ENCODE measurements around the gene BBOF1. TPM values are rescaled to one million over a fixed set of nuclear protein-coding genes. Genes with fewer than 3 reads are reported as not detected.
"Not testable (repeated sequence)": the region's sequence is repeated elsewhere in the genome, so short reads cannot be mapped to it uniquely, and the experiment has no call there.

BBOF1 gene, protein sequence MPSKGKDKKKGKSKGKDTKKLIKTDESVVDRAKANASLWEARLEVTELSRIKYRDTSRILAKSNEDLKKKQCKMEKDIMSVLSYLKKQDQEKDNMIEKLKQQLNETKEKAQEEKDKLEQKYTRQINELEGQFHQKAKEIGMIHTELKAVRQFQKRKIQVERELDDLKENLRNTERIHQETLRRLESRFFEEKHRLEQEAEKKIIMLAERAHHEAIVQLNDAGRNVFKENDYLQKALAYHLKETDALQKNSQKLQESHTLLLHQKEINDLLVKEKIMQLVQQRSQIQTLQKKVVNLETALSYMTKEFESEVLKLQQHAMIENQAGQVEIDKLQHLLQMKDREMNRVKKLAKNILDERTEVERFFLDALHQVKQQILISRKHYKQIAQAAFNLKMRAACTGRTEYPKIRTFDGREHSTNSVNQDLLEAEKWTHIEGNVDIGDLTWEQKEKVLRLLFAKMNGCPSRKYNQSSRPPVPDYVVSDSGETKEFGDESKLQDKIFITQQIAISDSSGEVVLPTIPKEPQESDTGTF
- 1 to 10 TPM in 1 of 2 experiments, under 1 TPM in 1; 0.50 to 1.3 TPM for total RNA-seq

DNA sequence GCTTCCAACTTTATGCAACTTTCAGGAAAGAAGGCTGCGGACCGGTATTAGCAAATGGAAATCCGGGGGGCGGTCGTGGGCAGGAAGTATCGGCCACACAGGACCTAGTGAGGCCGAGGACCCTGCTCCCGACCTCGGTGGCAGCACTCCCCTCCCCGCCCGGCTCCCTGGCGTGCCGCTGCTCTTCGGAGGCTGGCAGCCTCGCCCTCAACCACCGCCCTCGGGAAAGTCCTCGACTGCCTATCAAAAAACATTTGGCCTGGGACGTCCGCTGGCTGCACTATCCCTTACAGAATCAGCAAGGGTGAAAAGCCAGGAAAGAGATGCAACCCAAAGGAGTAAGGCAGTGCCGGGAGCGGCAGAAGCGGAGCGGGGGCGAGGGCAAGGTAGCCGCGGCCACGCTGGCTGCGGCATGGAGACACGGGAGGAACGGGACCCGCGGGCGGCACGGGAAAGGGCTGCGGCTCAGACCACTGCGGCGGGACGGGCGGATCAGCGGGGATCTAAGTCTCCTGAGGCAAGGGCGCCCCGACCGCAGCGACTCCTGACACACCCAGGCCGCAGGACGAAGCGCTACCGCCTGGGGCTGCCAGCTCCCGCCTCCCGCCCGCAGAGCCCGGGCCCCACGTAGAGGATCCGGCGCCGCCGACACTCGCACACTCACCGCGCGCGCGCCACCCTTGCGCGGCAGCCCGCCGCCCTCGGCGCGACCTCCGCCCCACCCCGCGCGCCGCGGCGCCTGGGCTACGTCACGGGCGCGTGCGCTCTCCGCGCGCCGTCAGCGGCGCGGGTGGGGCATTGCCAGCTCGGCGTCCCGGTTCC, at the start of gene BBOF1, which contains the start of gene ENTPD5:
TSS of gene BBOF1 (plus strand) at position 764 of the 822 bp plus-strand sequence. CDS start 130 bp downstream, outside the sequence.
TSS of gene ENTPD5 (minus strand) at position 703 of the 822 bp plus-strand sequence. CDS start 31,186 bp downstream, outside the sequence.
- peak; percentile 87 for DNase-seq
- peak within 1 kb of the TSS; percentile 93 for H3K27ac Mint-ChIP-seq
- H3K27me3 Mint-ChIP-seq, result no peaks in the 10 kb centered on the region
- no peaks in the 10 kb centered on the region for H3K36me3 Mint-ChIP-seq (ENCODE audit: low read depth)
- H3K4me1 Mint-ChIP-seq, result peaks cover 24% of the 10 kb centered on the region
- ChIA-PET CTCF (interaction anchor here (0.5 to 0.8 kb wide), 3 partner anchors 41 to 290 kb away, joined by 3 read pairs; no protein-coding TSS in a partner anchor), POLR2A (interaction anchor here (0.7 to 2.2 kb wide), 13 partner anchors 12 to 276 kb away, joined by 3 to 13 read pairs (median 3); partner anchors contain the start of genes ALDH6A1, LIN52 and ZNF410)
- no peaks in the 10 kb centered on the region for H3K9me3 Mint-ChIP-seq
- peak within 1 kb of the TSS; percentile 93 for H3K4me3 Mint-ChIP-seq

DNA sequence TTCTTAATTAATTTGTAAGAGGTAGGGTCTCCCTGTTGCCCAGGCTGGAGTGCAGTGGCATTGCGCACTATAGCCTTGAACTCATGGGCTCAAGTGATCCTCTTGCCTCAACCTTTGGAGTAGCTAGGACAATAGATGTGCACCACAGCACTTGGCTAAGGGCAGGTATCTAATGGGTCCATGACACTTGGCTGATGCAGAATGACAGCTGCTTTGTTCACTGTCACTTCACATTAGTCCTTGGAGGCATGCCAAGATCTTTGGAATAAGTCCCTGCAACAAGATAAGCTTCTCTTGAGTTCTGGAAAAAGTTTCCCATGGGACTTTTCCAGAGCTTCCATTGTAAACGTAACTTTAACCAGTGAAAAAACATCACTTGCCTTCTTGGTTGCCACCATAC, 45.7 kb upstream of the BBOF1 start:
- DNase-seq, result no peak
- no peak overlapping the region for H3K27ac Mint-ChIP-seq
- H3K27me3 Mint-ChIP-seq, result no peaks in the 10 kb centered on the region
- CTCF ChIA-PET, result no interaction called here
- H3K36me3 Mint-ChIP-seq (ENCODE audit: low read depth), result peaks cover 9% of the 10 kb centered on the region
- POLR2A ChIA-PET, result no interaction called here
- H3K4me3 Mint-ChIP-seq, result no peak overlapping the region
- H3K4me1 Mint-ChIP-seq, result no peaks in the 10 kb centered on the region
- H3K9me3 Mint-ChIP-seq, result no peaks in the 10 kb centered on the region

DNA sequence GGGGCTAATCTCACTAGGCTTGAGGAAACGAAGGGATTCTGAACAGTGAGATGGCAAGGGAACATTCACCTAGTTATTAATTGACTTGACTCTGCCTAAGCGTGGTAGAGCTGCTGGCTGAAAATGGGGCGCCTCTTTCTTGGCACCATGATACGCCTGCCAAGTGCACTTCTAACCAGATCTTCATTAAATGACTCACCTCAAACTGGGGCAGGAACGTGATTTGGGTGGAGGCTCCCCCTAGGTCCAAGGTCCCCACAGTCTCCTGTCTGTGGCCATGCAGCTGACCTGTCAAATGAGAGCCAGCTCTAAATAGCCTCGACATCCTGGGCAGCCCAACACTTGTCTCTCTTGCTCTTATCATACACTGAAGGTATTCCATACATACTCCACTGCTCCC, 43.0 kb upstream of the BBOF1 start:
- Mint-ChIP-seq H3K4me3 (no peak overlapping the region), H3K27ac (no peak overlapping the region), H3K36me3 (ENCODE audit: low read depth) (peaks cover 4% of the 10 kb centered on the region), H3K27me3 (no peaks in the 10 kb centered on the region), H3K9me3 (no peaks in the 10 kb centered on the region), H3K4me1 (no peaks in the 10 kb centered on the region)
- CTCF ChIA-PET, result no interaction called here
- POLR2A ChIA-PET, result no interaction called here
- DNase-seq, result no peak

DNA sequence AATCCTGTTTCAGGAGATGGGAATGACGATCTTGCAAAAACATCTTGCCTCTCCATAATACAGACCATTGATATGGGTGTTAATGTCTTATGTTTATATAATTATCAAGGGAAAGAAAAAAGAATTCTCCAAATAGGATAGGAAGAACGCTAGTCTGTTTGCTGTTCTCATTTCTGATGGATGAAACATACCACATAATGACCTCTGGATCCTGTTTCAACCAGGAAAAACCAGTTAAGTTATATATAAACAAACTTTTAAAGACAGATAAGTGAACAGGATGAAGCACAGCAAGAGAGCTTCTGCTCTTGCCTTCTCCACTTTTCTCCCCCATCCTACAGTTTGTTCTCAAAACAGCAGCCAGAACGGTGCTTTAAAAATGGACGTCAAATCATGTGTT, 41.3 kb upstream of the BBOF1 start:
- no peaks in the 10 kb centered on the region for H3K27me3 Mint-ChIP-seq
- CTCF ChIA-PET, result interaction anchor here (0.7 kb wide), 1 partner anchor 41 kb away, joined by 3 read pairs; no protein-coding TSS in a partner anchor
- peaks cover 4% of the 10 kb centered on the region for H3K36me3 Mint-ChIP-seq (ENCODE audit: low read depth)
- no peak overlapping the region for H3K4me3 Mint-ChIP-seq
- no peak for DNase-seq
- POLR2A ChIA-PET, result no interaction called here
- H3K4me1 Mint-ChIP-seq, result no peaks in the 10 kb centered on the region
- no peak overlapping the region for H3K27ac Mint-ChIP-seq
- H3K9me3 Mint-ChIP-seq, result no peaks in the 10 kb centered on the region

DNA sequence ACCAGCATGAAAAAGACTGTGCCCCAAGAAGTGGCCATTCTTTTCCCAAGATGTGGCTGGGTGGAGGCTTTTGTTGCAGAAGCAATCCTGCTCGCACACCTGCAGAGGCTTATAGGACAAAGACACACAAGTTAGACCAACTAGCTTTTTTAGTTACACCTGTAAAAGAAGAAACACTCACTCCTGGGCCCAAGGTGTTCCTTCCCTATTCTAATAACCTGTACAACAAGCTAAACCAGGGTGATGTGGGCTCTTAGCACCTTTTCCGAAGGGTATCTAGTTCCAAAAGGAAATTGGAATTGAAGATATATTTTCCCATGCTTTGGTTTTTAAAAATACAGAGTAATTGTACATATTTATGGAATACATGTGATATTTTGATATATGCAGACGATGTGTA, 31.1 kb upstream of the BBOF1 start:
- Mint-ChIP-seq H3K27ac (no peak overlapping the region), H3K4me3 (no peak overlapping the region), H3K4me1 (no peaks in the 10 kb centered on the region), H3K27me3 (no peaks in the 10 kb centered on the region), H3K9me3 (no peaks in the 10 kb centered on the region), H3K36me3 (ENCODE audit: low read depth) (peaks cover 24% of the 10 kb centered on the region)
- POLR2A ChIA-PET, result no interaction called here
- CTCF ChIA-PET, result interaction anchor here (0.5 kb wide), 1 partner anchor 303 kb away, joined by 4 read pairs; no protein-coding TSS in a partner anchor
- no peak for DNase-seq

DNA sequence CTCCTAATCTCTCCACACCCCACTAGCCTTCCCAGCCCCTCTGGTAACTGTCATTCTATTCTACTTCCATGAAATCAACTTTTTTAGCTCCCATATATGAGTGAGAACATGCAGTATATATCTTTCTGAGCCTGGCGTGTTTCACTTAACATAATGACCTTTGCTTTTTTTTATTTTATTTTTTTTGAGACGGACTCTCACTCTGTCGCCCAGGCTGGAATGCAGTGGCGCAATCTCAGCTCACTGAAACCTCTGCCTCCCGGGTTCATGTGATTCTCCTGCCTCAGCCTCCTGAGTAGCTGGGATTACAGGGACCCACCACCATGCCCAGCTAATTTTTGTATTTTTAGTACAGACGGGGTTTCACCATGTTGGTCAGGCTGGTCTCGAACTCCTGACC, 30.5 kb upstream of the BBOF1 start:
- DNase-seq, H3K4me3 Mint-ChIP-seq, CTCF ChIA-PET, H3K4me1 Mint-ChIP-seq, H3K27ac Mint-ChIP-seq, H3K9me3 Mint-ChIP-seq, H3K27me3 Mint-ChIP-seq, POLR2A ChIA-PET: not testable (repeated sequence)
- H3K36me3 Mint-ChIP-seq (ENCODE audit: low read depth), result peaks cover 24% of the 10 kb centered on the region

DNA sequence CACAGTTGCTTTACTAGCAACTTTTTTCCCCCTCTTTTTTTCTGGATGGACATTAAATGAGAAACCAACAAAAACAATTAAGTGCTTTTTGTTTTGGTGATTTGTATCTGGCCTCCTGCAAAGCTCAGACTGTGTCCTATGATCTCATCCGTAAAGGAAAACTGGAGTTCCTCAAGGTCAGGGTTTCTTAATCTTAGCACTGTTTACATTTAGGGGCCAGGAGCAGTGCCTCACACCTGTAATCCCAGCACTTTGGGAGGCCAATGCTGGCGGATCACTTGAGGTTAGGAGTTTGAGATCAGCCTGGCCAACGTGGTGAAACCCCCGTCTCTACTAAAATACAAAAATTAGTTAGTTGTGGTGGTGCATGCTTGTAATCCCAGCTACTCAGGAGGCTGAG, 28.1 kb upstream of the BBOF1 start:
- no peaks in the 10 kb centered on the region for H3K9me3 Mint-ChIP-seq
- no peak overlapping the region for H3K27ac Mint-ChIP-seq
- no peak for DNase-seq
- CTCF ChIA-PET, result no interaction called here
- H3K4me1 Mint-ChIP-seq, result no peaks in the 10 kb centered on the region
- H3K4me3 Mint-ChIP-seq, result no peak overlapping the region
- H3K27me3 Mint-ChIP-seq, result no peaks in the 10 kb centered on the region
- H3K36me3 Mint-ChIP-seq (ENCODE audit: low read depth), result peaks cover 12% of the 10 kb centered on the region
- POLR2A ChIA-PET, result no interaction called here

DNA sequence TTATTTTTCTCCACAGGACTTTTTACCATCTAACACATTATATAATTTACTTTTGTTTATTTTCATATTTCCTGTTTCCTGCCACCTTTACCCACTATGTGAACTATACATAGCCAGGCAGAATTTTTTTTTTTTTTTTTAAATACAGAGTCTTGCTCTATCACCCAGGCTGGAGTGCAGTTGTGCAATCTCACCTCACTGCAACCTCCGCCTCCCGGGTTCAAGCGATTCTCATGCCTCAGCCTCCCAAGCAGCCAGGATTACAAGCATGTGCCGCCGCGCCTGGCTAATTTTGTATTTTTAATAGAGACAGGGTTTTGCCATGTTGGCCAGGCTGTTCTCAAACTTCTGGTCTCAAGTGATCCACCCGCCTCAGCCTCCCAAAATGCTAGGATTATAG, 24.2 kb upstream of the BBOF1 start:
- CTCF ChIA-PET; H3K27me3 Mint-ChIP-seq; H3K4me3 Mint-ChIP-seq; DNase-seq; POLR2A ChIA-PET; H3K9me3 Mint-ChIP-seq; H3K36me3 Mint-ChIP-seq (ENCODE audit: low read depth); H3K4me1 Mint-ChIP-seq: not testable (repeated sequence)
- peak overlapping the region; percentile 15 for H3K27ac Mint-ChIP-seq

DNA sequence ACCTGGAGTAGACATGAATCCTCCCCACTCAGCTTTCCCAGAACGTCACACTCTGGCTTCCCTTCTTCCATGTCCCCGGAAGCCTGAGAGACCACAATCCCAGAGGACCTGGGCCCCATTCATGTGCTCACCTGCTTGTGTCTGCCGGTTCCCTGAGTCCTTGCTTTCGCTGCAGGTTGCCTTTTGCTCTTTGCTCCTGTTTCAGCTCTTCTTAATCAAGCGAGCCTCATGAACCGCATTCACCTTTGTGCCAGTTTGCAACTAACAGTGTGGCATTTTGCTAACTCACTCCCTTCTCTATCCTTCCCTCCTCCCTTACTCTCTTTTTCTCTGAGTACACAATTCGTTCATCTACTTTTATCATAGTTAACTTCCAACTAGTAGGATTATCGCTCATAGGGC, 23.2 kb upstream of the BBOF1 start:
- H3K27ac Mint-ChIP-seq, result no peak overlapping the region
- H3K27me3 Mint-ChIP-seq, result no peaks in the 10 kb centered on the region
- H3K9me3 Mint-ChIP-seq, result no peaks in the 10 kb centered on the region
- no peaks in the 10 kb centered on the region for H3K4me1 Mint-ChIP-seq
- no peaks in the 10 kb centered on the region for H3K36me3 Mint-ChIP-seq (ENCODE audit: low read depth)
- DNase-seq, result no peak
- ChIA-PET POLR2A (no interaction called here), CTCF (no interaction called here)
- H3K4me3 Mint-ChIP-seq, result no peak overlapping the region

DNA sequence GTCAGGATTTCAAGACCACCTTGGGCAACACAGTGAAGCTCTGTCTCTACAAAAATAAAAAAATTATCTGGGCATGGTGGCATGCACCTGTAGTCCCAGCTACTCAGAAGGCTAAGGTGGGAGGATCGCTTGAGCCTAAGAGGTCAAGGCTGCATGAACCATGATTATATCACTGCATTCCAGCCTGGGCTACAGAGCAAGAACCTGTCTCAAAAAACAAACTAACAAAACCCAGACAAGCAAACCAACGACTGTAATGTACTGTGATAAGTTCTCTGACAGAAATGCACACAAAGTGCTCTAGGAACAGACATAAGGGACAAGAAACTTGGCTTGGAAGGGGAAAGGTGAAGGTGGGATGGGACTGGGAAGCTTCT, 22.4 kb upstream of the BBOF1 start:
- H3K36me3 Mint-ChIP-seq (ENCODE audit: low read depth), result no peaks in the 10 kb centered on the region
- H3K27me3 Mint-ChIP-seq, result no peaks in the 10 kb centered on the region
- H3K9me3 Mint-ChIP-seq, result no peaks in the 10 kb centered on the region
- no peaks in the 10 kb centered on the region for H3K4me1 Mint-ChIP-seq
- H3K27ac Mint-ChIP-seq, result no peak overlapping the region
- no peak overlapping the region for H3K4me3 Mint-ChIP-seq
- no peak for DNase-seq
- ChIA-PET CTCF (no interaction called here), POLR2A (no interaction called here)

DNA sequence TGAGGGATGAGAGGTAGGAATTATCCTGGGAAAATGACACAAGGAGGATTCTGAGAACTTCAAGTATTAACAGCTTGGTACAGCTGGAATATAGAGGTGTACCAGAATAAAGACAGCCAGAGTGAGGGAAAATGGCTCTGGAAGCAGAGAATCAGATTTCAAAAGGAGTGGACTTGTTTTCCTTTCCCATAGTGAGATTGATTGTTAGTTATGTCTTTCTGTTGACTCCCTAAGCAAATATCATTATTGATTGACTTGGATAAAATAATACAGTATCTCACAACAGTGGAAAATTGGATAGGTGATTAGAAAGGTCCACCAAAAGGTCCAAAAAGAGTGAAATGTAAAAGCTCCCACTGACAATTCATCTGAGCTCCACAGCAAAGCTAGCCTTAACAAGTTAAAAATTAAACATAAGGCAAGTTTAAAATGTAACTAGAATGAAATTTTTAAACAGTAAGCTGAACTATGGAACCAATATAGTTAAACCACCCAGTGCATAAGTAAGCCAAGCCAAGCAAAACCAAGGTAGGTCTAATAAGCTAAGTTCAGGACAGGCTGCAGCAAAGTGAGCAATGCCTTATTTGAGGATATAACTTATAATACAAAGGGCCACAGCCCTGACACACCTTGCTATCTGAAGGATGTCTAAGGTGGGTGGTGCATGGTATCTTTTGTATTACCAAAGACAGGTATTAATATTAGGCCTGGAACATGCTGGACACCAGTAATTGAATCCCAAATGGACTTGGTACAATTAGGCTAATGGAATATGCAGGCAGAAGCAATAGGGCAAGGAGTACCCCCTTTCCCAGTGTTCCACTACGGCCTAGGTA, 21.8 kb upstream of the BBOF1 start:
- Mint-ChIP-seq H3K36me3 (ENCODE audit: low read depth) (no peaks in the 10 kb centered on the region), H3K27ac (no peak overlapping the region), H3K27me3 (no peaks in the 10 kb centered on the region), H3K4me3 (no peak overlapping the region), H3K4me1 (no peaks in the 10 kb centered on the region), H3K9me3 (no peaks in the 10 kb centered on the region)
- ChIA-PET CTCF (no interaction called here), POLR2A (no interaction called here)
- no peak for DNase-seq

DNA sequence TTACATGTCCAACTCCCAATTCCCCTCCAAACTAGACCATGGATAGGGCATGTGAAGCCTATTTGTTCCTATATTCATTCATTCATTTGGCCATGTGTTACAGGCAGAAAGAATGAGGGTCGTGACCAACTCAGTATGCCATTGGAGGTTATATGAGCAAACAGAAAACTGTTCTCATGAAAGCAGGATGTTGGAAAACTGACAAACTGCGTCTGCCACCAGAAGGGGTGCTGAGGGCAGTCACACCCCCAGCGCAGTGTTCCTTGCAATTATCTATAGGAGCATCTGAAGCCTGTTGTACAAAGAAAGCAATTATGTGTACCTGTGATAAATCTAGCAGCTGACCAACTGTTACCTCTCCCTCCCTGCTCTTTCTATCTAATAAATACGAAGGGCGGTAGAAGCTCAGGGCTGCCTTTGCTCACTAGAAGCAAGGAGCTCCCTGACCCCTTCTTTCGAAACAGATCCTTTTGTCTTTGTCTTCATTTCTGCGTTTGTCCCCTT, 21.2 kb upstream of the BBOF1 start:
- Mint-ChIP-seq H3K9me3 (no peaks in the 10 kb centered on the region), H3K27ac (no peak overlapping the region), H3K4me3 (no peak overlapping the region), H3K27me3 (no peaks in the 10 kb centered on the region), H3K36me3 (ENCODE audit: low read depth) (no peaks in the 10 kb centered on the region), H3K4me1 (no peaks in the 10 kb centered on the region)
- POLR2A ChIA-PET, result no interaction called here
- DNase-seq, result no peak
- CTCF ChIA-PET, result no interaction called here

All from activated CD4-positive, alpha-beta memory T cell treated with anti-CD3 and anti-CD28 coated beads, Interleukin-2, amount 10 ng/mL, durations not matched to agents 7 days and 5 days (primary cell).